Epidermal melanocyte (primary cell): ENCODE data around the gene ATN1.

Source experiments
- DNase-seq: peaks from one replicate; pipeline ENCODE4 v3.0.0; 2011; ENCODE audit warnings: low spot score; ENCODE audit not compliant: insufficient read length

ATN1 gene

GRCh38 chr12:6944381-6945186 is 16.8 kb downstream of the ATN1 start:
- peak; percentile 97 for DNase-seq

- no peak for DNase-seq
Observed at GRCh38 chr12:6945613-6946012, 17.9 kb downstream of the ATN1 start.

- no peak for DNase-seq
Observed at GRCh38 chr12:6946033-6946919, 18.5 kb downstream of the ATN1 start.

- DNase-seq = no peak
Observed at GRCh38 chr12:6946920-6947374, 19.2 kb downstream of the ATN1 start.

GRCh38 chr12:6947615-6948014 is 19.9 kb downstream of the ATN1 start:
- no peak for DNase-seq

GRCh38 chr12:6948873-6949594 is 21.3 kb downstream of the ATN1 start:
- DNase-seq = no peak

GRCh38 chr12:6950401-6950801 is 22.6 kb downstream of the ATN1 start:
- no peak for DNase-seq

GRCh38 chr12:6950811-6951540 is 23.2 kb downstream of the ATN1 start, which contains the start of gene PTPN6:
PTPN6 (plus strand) TSS chr12:6951356; CDS start chr12:6951513, 157 bp downstream.
- no peak for DNase-seq

GRCh38 chr12:6951551-6952120 is 23.9 kb downstream of the ATN1 start:
- DNase-seq = no peak

GRCh38 chr12:6952121-6952862 is 24.5 kb downstream of the ATN1 start:
- no peak for DNase-seq

- no peak for DNase-seq
Observed at GRCh38 chr12:6952863-6953441, 25.2 kb downstream of the ATN1 start.

GRCh38 chr12:6953442-6954315 is 25.9 kb downstream of the ATN1 start:
- peak; percentile 65 for DNase-seq

GRCh38 chr12:6954316-6955107 is 26.8 kb downstream of the ATN1 start:
- no peak for DNase-seq

- DNase-seq = no peak
Observed at GRCh38 chr12:6955108-6956020, 27.6 kb downstream of the ATN1 start.

- no peak for DNase-seq
Observed at GRCh38 chr12:6956021-6956727, 28.4 kb downstream of the ATN1 start.

- no peak for DNase-seq
Observed at GRCh38 chr12:6957151-6957701, 29.5 kb downstream of the ATN1 start.
